OCI-LY3 (cell line): Measurements from ENCODE around the gene FBXO47.

Source experiments
- H2AFZ ChIP-seq: fragments of 200-600, 300-600 bp; shearing (Covaris generic); 2 replicates; pipeline ENCODE4 v1.6.0; 2014; ENCODE audit warnings: antibody characterized with exemption, low read depth, low read length
- H3K27ac ChIP-seq: fragments of 200-600, 300-600 bp; sonication (generic); 2 replicates; pipeline ENCODE4 v1.5.1; 2014; ENCODE audit warnings: mild to moderate bottlenecking, low read length, moderate library complexity, mixed read lengths
- H3K27me3 ChIP-seq: fragments of 200-600, 300-600 bp; sonication (generic); 2 replicates; pipeline ENCODE4 v1.6.1; 2014; ENCODE audit warnings: low read depth, low read length, mixed read lengths
- H3K36me3 ChIP-seq: fragments of 200-600, 300-600 bp; sonication (generic); replicated peaks from 2 replicates; pipeline ENCODE3; 2014; ENCODE audit warnings: low read depth, low read length, mixed read lengths
- H3K4me1 ChIP-seq: fragments of 300-600, 200-600 bp; sonication (generic); 2 replicates; pipeline ENCODE4 v1.6.1; 2014; ENCODE audit warnings: low read length, mixed read lengths
- H3K4me2 ChIP-seq: fragments of 200-600, 300-600 bp; sonication (generic); 2 replicates; pipeline ENCODE4 v1.6.1; 2014; ENCODE audit warnings: low read length, mixed read lengths
- H3K4me3 ChIP-seq: fragments of 300-600, 200-600 bp; sonication (generic); 2 replicates; pipeline ENCODE4 v1.5.1; 2014; ENCODE audit warnings: antibody characterized with exemption, mild to moderate bottlenecking, low read length, moderate library complexity
- H3K79me2 ChIP-seq: fragments of 300-600, 200-600 bp; shearing (Covaris generic); 2 replicates; pipeline ENCODE4 v1.6.1; 2014; ENCODE audit warnings: mild to moderate bottlenecking, low read length, mixed read lengths
- H3K9ac ChIP-seq: fragments of 300-600, 200-600 bp; shearing (Covaris generic); 2 replicates; pipeline ENCODE4 v1.6.0; 2014; ENCODE audit warnings: mild to moderate bottlenecking, low read length, moderate library complexity
- H3K9me3 ChIP-seq: fragments of 200-600, 300-600 bp; shearing (Covaris generic); 2 replicates; pipeline ENCODE4 v1.6.1; 2014; ENCODE audit warnings: low read length, mixed read lengths; ENCODE audit not compliant: insufficient read depth
- H4K20me1 ChIP-seq: fragments of 200-600, 300-600 bp; sonication (generic); 2 replicates; pipeline ENCODE4 v1.6.1; 2016; ENCODE audit warnings: low read length, mixed read lengths; ENCODE audit not compliant: insufficient read depth
- CTCF ChIP-seq: fragments of 200-600, 300-600 bp; sonication (generic); IDR thresholded peaks from 2 replicates; pipeline ENCODE4 v1.5.1; 2014; ENCODE audit warnings: antibody characterized with exemption, low read length, low read depth
- EZH2phosphoT487 ChIP-seq: fragments of 200-600 bp; shearing (Covaris generic); IDR thresholded peaks from 2 replicates; pipeline ENCODE4 v1.6.1; 2018; ENCODE audit warnings: antibody characterized with exemption, mixed run types, low read depth

Gene FBXO47

GRCh38 chr17:38996660-38997337 is 29.6 kb upstream of the FBXO47 start:
- Histone ChIP-seq H2AFZ (no peak overlapping the region), H3K4me2 (no peak overlapping the region), H3K27me3 (peaks cover 15% of the 10 kb centered on the region), H3K4me3 (no peak overlapping the region), H3K27ac (no peak overlapping the region), H3K9ac (no peak overlapping the region), H3K9me3 (peaks cover 4% of the 10 kb centered on the region; the same call in 1 of the 2 replicates), H3K79me2 (no peaks in the 10 kb centered on the region), H3K36me3 (no peaks in the 10 kb centered on the region), H4K20me1 (no peaks in the 10 kb centered on the region), H3K4me1 (no peaks in the 10 kb centered on the region)
- TF ChIP-seq CTCF (no peak), EZH2phosphoT487 (no peak)

- Histone ChIP-seq H3K4me2 (no peak overlapping the region), H4K20me1 (no peaks in the 10 kb centered on the region), H3K79me2 (no peaks in the 10 kb centered on the region), H3K9ac (no peak overlapping the region), H3K4me3 (no peak overlapping the region), H3K36me3 (no peaks in the 10 kb centered on the region), H3K4me1 (no peaks in the 10 kb centered on the region), H2AFZ (no peak overlapping the region), H3K9me3 (peaks cover 4% of the 10 kb centered on the region; the same call in 1 of the 2 replicates), H3K27ac (no peak overlapping the region), H3K27me3 (no peaks in the 10 kb centered on the region)
- TF ChIP-seq CTCF (no peak), EZH2phosphoT487 (no peak)
Observed at GRCh38 chr17:38994026-38994425, 26.8 kb upstream of the FBXO47 start.

- Histone ChIP-seq H3K9me3 (no peaks in the 10 kb centered on the region), H3K27me3 (peaks cover 23% of the 10 kb centered on the region), H3K4me3 (no peak overlapping the region), H3K4me1 (no peaks in the 10 kb centered on the region; the same call in 1 of the 2 replicates), H3K36me3 (no peaks in the 10 kb centered on the region), H3K9ac (no peak overlapping the region), H3K4me2 (no peak overlapping the region), H2AFZ (no peak overlapping the region), H4K20me1 (no peaks in the 10 kb centered on the region), H3K27ac (no peak overlapping the region), H3K79me2 (no peaks in the 10 kb centered on the region)
- TF ChIP-seq EZH2phosphoT487 (no peak), CTCF (no peak)
Observed at GRCh38 chr17:38984666-38985065, 17.5 kb upstream of the FBXO47 start.

GRCh38 chr17:38982858-38983746 is 15.9 kb upstream of the FBXO47 start:
- TF ChIP-seq CTCF: peak; percentile 94
- no peak for TF ChIP-seq EZH2phosphoT487
- H3K27me3 ChIP-seq: peaks cover 26% of the 10 kb centered on the region
- no peaks in the 10 kb centered on the region for H3K9me3 ChIP-seq
- H3K79me2 ChIP-seq: no peaks in the 10 kb centered on the region
- no peaks in the 10 kb centered on the region for H4K20me1 ChIP-seq
- no peak overlapping the region for H2AFZ ChIP-seq
- H3K36me3 ChIP-seq: no peaks in the 10 kb centered on the region
- H3K27ac ChIP-seq: no peak overlapping the region
- H3K4me3 ChIP-seq: no peak overlapping the region
- H3K9ac ChIP-seq: no peak overlapping the region
- peak overlapping the region; percentile 35; the same call in 1 of the 2 replicates for H3K4me2 ChIP-seq
- no peaks in the 10 kb centered on the region; the same call in 1 of the 2 replicates for H3K4me1 ChIP-seq
